Osteoblast (primary cell): ENCODE data around the gene IFITM5. TPM values are rescaled to one million over a fixed set of nuclear protein-coding genes. Genes with fewer than 3 reads are reported as not detected.

Experiments
- DNase-seq: peaks from one replicate; pipeline ENCODE4 v3.0.0; 2011; ENCODE audit warnings: low spot score, mixed read lengths; ENCODE audit not compliant: insufficient read length; ENCODE audit errors: missing footprints
- H2AFZ ChIP-seq: 2 replicates; pipeline ENCODE4 v1.6.0; 2011; ENCODE audit warnings: mild to moderate bottlenecking, low read length
- H3K27ac ChIP-seq: 2 replicates; pipeline ENCODE4 v1.5.1; 2011; ENCODE audit warnings: mild to moderate bottlenecking, low read depth, low read length, moderate library complexity
- H3K27me3 ChIP-seq: 2 replicates; pipeline ENCODE4 v1.6.0; 2012; ENCODE audit warnings: mild to moderate bottlenecking, control low read depth, inconsistent platforms, low read length, moderate library complexity; ENCODE audit not compliant: insufficient read depth
- H3K36me3 ChIP-seq: 2 replicates; pipeline ENCODE4 v1.5.1; 2011; ENCODE audit warnings: mild to moderate bottlenecking, low read length, control low read depth, moderate library complexity; ENCODE audit not compliant: insufficient read depth
- H3K4me1 ChIP-seq: 2 replicates; pipeline ENCODE4 v1.5.1; 2011; ENCODE audit warnings: mild to moderate bottlenecking, low read length, control low read depth, moderate library complexity; ENCODE audit not compliant: insufficient read depth
- H3K4me2 ChIP-seq: 2 replicates; pipeline ENCODE4 v1.6.0; 2011; ENCODE audit warnings: mild to moderate bottlenecking, low read length; ENCODE audit not compliant: insufficient read depth
- H3K4me3 ChIP-seq: fragments of 200-600 bp; sonication (generic); 3 replicates; pipeline ENCODE4 v1.5.1; 2012; ENCODE audit warnings: mild to moderate bottlenecking, low read length, inconsistent platforms; ENCODE audit not compliant: insufficient read depth
- H3K79me2 ChIP-seq: 2 replicates; pipeline ENCODE4 v1.6.0; 2012; ENCODE audit warnings: mild to moderate bottlenecking, low read length, control low read depth, inconsistent platforms; ENCODE audit not compliant: insufficient read depth
- H3K9me3 ChIP-seq: 2 replicates; pipeline ENCODE4 v1.5.1; 2011; ENCODE audit warnings: low read depth, low read length, control low read depth
- H4K20me1 ChIP-seq: 2 replicates; pipeline ENCODE4 v1.6.0; 2012; ENCODE audit warnings: mild to moderate bottlenecking, low read length, control low read depth; ENCODE audit not compliant: insufficient read depth
- total RNA-seq: library from RNA; depleted of rRNA; stranded (reverse); fragments of >200 nt; gene quantifications from 2 replicates; pipeline ENCODE4 v1.2.3, GENCODE V29; 2012
- TF ChIP-seq, protein P1 (sequence below): IDR thresholded peaks from 2 replicates; pipeline ENCODE4 v1.5.1; 2011; ENCODE audit warnings: mild to moderate bottlenecking, low read depth, low read length, moderate library complexity; ENCODE audit errors: extremely low read depth

The IFITM5 gene
- total RNA-seq, 1 donor: not detected

DNA sequence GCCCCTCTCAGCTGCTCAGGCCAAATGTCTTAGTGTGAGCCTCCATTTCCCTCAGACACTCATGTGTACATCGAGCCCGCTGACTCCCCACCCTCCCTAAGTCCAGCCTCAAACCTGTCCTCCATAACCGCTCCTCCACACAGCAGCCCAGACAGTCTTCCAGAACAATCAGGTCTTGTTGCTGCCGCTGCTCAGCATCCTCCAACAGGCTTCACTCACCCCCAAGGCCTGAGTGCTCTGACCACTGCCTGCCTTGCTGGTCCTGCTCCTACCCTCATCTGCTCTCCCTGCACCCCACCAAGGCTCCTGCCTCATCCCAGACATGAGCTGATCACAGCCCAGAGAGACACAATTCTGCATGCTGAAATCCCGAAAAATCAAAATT is 45.4 kb downstream of the IFITM5 start:
- peaks cover 2% of the 10 kb centered on the region for H3K27me3 ChIP-seq
- no peak overlapping the region for H3K4me3 ChIP-seq
- DNase-seq: no peak
- TF ChIP-seq, protein P1, sequence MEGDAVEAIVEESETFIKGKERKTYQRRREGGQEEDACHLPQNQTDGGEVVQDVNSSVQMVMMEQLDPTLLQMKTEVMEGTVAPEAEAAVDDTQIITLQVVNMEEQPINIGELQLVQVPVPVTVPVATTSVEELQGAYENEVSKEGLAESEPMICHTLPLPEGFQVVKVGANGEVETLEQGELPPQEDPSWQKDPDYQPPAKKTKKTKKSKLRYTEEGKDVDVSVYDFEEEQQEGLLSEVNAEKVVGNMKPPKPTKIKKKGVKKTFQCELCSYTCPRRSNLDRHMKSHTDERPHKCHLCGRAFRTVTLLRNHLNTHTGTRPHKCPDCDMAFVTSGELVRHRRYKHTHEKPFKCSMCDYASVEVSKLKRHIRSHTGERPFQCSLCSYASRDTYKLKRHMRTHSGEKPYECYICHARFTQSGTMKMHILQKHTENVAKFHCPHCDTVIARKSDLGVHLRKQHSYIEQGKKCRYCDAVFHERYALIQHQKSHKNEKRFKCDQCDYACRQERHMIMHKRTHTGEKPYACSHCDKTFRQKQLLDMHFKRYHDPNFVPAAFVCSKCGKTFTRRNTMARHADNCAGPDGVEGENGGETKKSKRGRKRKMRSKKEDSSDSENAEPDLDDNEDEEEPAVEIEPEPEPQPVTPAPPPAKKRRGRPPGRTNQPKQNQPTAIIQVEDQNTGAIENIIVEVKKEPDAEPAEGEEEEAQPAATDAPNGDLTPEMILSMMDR: no peak
- H3K36me3 ChIP-seq: peaks cover 42% of the 10 kb centered on the region
- H3K27ac ChIP-seq: no peak overlapping the region
- H3K9me3 ChIP-seq: no peaks in the 10 kb centered on the region
- no peak overlapping the region for H3K4me2 ChIP-seq
- H3K4me1 ChIP-seq: no peaks in the 10 kb centered on the region
- no peak overlapping the region for H2AFZ ChIP-seq
- no peaks in the 10 kb centered on the region for H3K79me2 ChIP-seq
- H4K20me1 ChIP-seq: peaks cover 4% of the 10 kb centered on the region

DNA sequence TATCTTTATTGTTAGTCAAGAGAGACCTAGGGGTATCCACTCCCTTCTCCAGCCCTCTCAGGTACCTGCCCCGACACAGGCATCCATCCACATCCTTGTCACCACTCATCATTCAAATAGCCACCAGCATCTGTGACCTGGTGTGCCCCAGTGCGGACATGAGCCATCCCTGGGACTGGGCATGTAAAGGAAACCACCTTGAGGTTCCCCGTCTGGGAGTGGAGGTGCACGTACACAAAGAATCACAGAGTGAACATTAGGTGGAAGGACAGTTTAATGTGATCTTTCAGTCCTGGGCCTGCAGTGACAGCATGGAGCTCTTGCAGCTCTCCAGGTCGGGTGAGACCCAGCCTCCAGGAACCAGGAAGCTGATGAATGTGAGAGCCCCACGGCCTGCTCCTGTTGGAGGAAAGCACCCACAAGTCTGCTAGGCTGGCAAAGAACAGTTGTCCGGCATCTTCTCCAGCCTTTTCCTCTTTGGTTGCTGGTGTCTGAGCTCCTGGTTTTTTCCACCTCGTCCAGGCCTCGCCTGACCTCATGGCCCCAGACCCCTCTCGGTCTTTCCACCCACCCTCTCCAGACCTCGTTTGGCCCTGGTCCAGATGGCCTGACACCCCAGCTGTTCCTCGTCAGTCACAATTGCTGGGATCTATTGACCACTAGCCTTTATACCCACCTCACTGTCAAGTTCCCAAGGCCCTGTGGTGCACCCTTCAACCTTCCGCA is 46.0 kb downstream of the IFITM5 start:
- Histone ChIP-seq H3K27me3 (no peaks in the 10 kb centered on the region), H3K4me3 (no peak overlapping the region), H3K9me3 (no peaks in the 10 kb centered on the region), H3K27ac (no peak overlapping the region), H3K79me2 (no peaks in the 10 kb centered on the region), H3K4me1 (no peaks in the 10 kb centered on the region), H3K4me2 (no peak overlapping the region), H3K36me3 (peaks cover 47% of the 10 kb centered on the region), H4K20me1 (peaks cover 4% of the 10 kb centered on the region), H2AFZ (no peak overlapping the region)
- DNase-seq: no peak
- TF ChIP-seq, protein P1: no peak

DNA sequence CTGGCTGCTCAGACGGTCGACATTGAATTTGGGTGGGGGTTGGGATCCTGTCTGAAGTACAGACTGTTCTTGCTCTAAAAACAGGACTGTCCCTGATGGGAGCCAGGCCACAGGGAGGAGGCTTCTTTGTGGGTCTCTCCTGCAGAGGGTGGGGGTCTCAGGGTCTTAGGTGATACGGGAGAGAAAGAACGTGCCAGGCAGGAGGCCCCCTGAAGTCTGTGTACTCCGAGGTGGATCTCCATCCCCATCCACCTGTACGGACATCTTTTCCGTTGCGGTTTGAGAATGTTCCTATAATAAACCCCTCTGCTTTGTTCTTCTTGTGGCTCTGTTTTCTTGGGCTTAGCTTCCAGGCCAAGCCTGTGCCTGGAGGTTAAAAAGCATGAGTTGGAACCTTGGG is 46.7 kb downstream of the IFITM5 start:
- no peaks in the 10 kb centered on the region for H3K27me3 ChIP-seq
- no peak overlapping the region for H3K27ac ChIP-seq
- peaks cover 54% of the 10 kb centered on the region for H3K36me3 ChIP-seq
- H3K4me1 ChIP-seq: no peaks in the 10 kb centered on the region
- no peak overlapping the region for H3K4me3 ChIP-seq
- H3K79me2 ChIP-seq: no peaks in the 10 kb centered on the region
- no peaks in the 10 kb centered on the region for H3K9me3 ChIP-seq
- peaks cover 4% of the 10 kb centered on the region for H4K20me1 ChIP-seq
- TF ChIP-seq, protein P1: no peak
- no peak overlapping the region for H3K4me2 ChIP-seq
- no peak for DNase-seq
- H2AFZ ChIP-seq: no peak overlapping the region

- Histone ChIP-seq H3K4me3 (no peak overlapping the region), H4K20me1 (peaks cover 4% of the 10 kb centered on the region), H3K4me2 (no peak overlapping the region), H3K27me3 (no peaks in the 10 kb centered on the region), H3K27ac (no peak overlapping the region), H3K36me3 (peaks cover 65% of the 10 kb centered on the region), H3K79me2 (no peaks in the 10 kb centered on the region), H3K4me1 (no peaks in the 10 kb centered on the region), H2AFZ (no peak overlapping the region), H3K9me3 (no peaks in the 10 kb centered on the region)
- TF ChIP-seq, protein P1: no peak
- no peak for DNase-seq
These were observed 47.8 kb downstream of the IFITM5 start for GRCh38 chr11:251550-251949.
